ENCODE results near the gene PWP2.
"Not testable (repeated sequence)": the region's sequence is repeated elsewhere in the genome, so short reads cannot be mapped to it uniquely, and the experiment has no call there.

Gene PWP2

DNA sequence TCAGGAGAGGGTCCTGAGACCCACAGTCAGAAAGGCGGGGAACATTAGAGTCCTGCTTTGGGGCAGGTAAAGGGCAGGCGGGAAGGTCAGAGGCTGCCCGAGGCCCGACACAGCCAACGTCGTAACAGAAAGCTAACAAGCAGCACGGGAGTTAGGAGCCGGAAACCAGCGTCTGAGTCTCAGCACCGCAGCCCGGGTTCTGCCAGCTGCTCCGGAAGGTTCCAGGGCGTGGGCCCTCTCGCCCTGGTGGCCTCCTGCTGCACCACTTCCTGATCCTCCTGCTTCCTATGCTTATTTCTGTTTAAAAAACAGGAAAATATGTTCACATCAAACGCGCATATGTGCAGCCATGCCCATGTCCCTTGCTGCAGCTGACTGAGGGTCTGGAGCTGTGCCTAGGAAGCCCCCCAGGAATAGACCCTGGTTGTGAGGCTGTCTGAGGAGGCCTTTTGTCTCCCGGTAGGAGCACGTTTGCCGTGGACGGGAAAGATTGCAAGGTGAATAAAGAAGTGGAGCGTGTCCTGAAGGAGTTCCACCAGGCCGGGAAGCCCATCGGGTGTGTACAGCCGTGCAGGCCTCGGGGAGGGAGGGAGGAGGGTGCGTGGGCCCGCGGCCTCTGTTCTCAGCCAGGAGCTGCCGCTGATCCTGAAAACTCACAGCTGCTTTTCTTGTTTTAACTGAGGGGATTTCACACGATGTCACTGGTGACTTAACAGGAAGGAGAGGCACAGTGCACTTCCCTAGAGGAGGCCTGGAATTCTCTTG is 32.8 kb downstream of the PWP2 start:
- not testable (repeated sequence) for DNase-seq

DNA sequence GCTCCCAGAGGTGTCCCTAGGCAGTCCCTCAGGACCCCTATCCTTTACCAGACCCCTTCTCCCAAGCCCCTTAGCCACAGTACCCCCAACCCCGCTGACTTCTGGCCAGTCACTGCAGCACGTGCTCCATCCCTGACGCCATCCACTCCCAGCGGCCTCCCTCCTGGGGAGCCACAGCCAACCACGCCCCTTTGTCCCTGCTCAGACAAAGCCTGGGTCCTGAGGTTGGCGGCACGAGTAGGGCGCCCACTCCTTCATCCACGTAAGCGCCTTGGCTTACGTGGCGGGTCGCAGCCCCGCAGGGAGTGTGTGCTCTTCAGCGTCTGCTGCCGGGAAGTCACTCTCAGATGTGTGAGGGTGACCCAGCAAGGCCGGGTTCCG is 33.3 kb downstream of the PWP2 start:
- DNase-seq, result not testable (repeated sequence)

DNA sequence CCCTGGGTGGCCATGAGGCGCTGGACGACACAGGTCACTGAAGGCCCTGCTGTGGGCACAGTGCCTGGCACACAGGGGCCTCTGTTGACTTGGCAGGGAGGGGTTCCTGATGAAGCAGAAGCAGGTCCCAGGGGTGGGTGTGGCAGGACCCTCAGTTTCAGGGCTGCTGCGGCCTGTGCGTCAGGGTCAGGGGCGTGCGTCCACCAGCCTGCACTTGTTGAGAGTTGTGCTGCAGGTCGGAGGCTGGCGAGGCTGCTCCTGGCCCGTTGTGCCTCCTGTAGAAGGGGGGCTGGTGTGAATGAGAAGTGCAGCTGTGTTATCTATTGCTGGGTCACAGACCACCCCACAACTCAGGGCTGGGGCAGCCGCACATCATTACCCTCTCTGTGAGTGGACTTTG is 35.3 kb downstream of the PWP2 start:
- not testable (repeated sequence) for DNase-seq

DNA sequence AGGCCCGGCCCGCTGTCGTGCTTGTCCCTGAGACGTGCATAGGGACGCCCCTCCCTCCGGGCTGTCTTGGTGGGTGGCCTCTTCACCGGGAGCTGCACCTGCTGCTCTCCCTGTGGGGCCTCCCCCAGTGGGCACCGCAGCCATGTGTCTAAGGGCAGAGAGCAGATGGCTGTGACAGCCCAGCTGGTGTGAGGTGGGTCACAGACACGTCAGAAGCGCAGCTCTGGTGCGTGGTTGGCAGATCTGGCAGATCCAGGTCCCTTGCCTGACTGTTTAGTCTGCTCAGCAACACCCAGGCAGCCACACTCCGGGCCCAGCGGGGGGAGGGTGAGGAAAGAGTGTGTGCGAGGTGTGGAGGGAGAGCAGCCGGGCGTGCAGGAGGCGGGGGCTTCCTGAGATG is 36.2 kb downstream of the PWP2 start:
- DNase-seq, result not testable (repeated sequence)

DNA sequence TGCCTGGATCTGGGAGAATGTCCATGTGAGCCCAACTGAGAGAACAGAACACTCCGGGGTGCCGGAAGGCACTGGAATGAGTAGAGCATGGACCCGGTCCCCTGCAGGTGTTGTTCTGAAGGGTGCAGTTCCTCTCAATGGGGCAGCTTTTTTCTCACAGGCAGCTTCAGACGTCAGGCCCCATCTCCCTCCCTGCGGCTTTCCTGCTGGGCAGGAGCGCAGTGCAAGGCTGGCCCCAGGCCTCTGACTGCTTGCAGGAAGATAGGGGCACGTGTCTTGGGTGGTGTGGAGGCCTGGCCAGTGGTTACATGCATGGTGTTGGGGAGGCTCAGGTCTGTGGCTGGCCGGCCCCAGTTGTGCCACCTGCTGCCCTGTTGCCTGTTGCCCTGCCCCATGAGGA is 36.8 kb downstream of the PWP2 start:
- not testable (repeated sequence) for DNase-seq

DNA sequence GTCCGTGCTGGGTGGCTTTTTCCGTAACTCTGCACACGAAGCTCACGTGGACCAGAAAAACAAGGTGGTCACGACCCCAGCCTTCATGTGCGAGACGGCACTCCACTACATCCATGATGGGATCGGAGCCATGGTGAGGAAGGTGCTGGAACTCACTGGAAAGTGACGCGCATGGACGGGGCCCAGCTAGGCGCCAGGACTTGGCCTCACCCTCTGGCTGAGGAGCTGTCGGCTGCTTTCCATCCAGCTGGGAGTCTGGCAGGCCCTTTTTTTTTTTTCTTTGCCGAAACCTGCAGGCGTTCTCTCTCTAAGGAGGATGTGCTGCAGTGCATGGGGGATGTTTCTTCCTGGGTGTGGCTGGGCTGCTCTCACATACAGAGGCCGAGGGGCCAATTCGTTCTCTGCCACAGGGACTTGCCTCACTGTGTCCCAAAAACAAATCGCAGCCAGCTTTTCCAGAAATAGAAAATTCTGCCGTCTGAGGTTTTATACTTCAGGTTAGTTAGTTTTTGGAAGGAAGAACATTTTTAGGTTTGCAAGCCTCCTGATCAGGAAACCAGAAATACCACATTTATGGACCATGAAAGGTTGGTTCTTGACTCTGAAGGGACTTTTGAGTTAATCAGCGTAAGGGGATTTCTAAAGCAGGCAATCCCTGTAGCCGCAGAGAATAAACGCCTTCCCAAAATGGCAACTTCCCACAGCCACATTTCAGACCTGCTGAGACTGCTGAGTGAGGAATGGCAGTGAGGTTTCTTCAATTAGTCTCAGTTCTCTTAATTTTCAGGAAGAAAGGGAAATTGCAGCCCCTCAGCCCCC is 37.8 kb downstream of the PWP2 start:
- DNase-seq, result not testable (repeated sequence)

DNA sequence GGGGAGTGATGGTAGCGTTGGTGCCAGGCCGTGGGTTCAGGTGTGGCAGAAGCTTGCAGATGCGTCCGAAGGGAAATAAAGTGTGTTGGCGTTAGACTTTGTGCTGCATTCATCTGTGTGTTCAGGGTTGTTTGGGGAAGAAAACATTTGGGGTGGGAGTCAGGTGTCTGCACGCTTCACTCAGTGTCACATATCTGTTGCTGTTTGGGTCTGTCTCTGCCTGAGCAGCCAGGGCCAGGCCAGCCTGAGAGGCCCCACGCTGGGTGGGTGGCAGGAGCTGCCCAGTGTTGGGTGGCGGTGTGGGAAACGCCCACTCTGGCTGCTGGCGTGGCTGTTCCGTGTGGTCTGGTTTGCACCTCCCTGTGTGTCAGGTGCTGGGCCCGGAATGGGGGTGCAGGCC is 38.4 kb downstream of the PWP2 start:
- not testable (repeated sequence) for DNase-seq

DNA sequence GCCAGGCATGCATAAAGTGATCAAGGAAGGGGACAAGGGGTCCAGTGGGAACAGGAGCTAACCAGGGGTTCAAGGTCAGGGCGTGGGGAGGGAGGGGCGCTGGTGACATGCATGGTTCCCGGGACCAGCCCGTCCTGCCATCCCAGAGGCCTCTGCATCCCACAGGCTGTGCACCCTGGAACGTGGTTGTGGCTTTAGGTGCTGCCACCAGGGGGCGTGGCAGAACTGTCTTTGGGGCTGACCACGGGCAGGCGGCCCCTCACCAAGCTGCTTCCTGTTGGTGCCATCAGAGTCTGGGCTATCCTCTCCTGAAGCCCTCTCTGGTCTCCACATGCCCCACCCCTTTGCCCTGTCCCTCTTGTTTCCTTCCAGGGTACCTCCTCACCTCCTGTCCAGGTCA is 39.9 kb downstream of the PWP2 start:
- not testable (repeated sequence) for DNase-seq

DNA sequence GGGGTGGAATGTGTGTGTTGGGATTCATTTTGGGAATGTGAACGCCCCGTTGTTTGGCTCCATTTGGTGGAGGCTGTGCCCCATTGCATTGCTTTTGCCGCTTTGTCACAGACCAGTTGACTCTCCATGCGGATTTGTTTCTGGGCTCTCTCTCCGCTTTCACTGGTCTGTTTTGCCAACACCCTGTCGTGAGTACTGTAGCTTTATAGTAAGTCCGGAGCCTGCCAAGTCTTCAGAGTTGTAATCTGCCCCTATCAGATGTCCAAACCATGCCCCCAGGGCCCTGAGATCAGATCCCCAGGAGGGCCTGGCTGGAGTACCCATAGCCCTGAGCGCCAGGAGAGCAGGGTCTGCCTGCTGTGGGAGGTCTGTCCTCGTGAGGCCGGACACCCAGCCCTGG is 43.1 kb downstream of the PWP2 start:
- DNase-seq, result not testable (repeated sequence)

DNA sequence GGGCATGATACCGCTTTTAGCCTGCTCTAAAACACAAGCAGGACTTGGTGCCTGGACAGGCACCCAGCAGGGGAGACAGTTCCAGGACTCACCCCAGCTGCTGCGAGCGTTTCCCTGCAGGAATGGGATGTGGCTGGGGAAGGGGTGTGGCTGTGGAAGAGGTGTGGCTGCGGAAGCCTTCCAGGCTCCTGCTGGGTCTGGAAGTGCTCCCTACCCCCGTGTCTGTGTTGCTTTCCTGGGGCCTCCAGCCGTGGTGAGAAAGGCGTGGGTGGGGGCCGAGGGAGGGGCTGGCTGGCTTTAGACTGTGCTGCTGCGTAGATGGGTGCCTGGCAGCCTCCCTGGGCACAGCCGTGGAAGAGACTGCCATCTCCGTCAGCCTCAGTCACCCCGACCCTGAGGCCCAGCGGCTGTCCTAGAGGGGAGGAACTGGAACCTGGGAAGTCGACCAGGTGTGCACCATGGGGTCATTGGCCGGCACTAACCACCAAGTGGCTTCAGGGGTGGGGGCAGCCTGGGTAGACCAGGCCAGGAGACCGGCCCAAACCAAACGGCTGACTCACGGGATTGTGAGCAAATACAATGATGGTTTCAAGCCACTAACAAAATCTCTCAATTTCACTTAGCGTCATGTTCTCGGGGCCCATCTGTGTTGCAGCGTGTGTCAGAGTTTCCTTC is 46.2 kb downstream of the PWP2 start:
- DNase-seq, result not testable (repeated sequence)

DNA sequence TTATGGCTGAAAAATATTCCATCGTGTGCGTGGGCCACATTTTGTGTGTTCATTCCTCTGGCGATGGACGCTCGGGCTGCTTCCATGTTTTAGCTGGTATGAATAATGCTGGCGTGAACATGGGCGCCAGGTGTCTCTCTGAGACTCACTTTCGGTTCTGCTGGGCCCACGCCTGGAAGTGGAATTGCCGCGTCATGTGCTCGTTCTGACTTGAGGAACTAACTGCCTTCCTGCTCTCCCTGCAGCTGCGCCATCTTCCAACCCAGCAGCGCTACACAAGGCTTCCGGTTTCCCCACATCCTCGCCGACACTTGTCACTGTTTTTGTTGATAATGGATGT is 46.7 kb downstream of the PWP2 start:
- DNase-seq, result not testable (repeated sequence)

DNA sequence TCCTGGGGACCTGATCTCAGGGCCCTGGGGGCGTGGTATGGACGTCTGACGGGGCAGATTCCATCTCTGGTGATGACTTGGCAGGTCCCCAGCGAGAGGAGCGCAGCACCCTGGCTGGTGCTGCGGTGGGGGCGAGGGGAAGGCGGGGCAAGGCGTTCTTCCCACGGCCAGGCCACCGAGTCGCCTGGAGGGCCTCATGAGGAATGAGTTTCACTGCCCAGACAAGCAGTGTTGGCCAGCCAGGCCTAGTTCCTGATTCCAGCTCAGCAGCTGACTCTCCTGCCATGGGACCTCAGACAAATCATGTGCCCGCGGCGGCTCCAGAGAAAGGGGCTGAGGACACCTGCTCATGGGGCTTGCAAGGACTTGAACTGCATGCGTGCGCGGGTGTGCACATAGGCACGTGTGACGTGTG is 47.6 kb downstream of the PWP2 start:
- DNase-seq, result not testable (repeated sequence)

DNA sequence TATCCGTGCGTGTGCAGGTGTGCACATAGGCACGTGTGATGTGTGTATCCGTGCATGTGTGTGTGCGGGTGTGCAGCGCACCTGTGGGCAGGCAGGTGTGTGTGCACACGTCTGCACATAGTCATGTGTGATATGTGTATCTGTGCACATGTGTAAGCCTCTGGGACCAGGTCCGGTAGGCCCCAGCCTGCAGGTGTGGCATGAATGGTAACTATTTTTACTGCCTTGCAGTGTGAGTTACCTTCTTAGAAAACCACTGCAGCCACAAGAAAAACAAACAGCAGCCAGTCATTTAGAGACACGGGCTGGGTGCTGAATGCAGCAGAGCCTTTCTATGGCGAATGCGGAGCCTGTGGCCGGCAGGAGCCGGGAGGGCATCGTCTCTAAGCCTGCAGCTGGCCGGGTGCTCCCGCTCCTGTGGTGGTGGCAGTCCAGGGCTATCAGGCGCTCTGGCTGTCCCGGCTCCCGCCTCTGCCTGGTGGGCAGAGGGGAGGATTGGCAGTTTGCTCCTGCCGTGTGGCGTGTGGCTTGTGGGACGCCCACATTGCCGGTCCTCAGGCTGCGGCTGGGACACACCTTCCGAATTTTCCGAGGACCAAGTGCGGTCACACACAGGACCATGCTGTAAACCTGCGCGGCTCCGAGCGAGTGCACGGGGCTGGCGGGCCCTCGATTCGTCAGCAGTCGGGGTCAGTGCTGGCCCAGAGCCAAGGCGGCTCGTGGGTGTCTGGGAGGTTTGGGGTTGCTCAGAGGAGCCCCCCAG is 48.2 kb downstream of the PWP2 start:
- not testable (repeated sequence) for DNase-seq

DNA sequence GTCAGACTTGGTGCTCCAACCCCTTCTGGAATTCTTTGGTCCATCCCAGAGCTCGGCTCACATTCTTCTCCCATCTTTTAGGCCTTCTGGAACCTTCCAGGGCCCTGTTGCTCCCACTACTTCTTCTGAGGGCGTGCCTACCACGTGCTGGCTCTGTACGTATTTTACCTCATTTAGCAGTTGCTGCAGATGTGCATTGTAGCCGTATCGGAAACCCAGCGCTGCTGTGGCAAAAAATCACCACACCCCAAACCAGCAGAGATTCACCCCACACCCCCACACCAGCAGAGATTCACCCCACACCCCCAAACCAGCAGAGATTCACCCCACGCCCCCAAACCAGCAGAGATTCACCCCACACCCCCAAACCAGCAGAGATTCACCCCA is 48.8 kb downstream of the PWP2 start:
- not testable (repeated sequence) for DNase-seq

DNA sequence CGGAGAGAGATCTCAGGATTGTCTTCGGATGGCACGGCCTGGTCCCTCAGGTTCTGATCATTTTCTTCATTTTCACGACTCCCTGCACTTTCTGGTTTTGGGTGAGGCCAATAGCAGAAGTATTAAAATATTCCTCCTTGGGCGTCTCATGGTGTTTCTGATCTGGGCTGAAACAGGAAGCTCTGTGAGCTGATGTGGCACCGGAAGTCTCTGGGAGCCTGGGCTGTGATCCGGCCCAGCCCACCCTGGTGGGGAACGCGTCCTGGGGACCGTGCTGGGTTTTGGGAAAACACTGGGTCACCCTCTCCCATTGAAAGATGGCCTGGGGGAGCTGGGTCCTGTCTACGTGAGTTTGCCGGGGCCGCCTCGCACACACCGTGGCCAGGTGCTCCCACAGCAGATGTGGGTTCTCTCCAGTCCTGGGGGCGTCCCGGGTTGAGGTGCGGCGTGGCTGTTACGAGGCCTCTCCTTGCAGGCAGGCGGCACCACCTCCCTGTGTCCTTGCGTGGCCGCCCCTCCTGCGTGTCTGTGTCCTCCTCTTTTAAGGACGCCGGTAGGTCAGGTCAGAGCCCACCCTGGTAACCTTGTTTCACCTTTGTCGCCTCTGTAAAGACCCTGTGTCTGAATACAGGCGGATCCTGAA is 50.4 kb downstream of the PWP2 start:
- not testable (repeated sequence) for DNase-seq

DNA sequence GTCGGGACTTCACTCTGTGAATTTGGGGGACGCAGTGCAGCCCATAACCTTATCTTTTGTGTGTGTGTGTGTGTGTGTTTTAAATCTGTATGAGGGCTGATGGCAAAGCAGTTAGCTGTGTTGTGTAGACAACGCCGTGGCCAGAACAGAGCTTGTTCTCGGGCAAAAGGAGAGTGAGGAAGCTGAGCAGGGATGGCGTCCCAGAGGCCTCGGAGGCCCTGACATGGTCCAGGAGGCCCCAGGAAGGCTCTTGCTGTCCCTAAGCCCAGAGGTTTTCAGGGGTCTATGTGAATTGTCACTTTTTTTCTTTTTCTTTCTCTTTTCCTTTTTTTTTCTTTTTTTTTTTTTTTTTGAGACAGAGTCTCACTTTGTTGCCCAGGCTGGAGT is 50.9 kb downstream of the PWP2 start:
- DNase-seq, result not testable (repeated sequence)

DNA sequence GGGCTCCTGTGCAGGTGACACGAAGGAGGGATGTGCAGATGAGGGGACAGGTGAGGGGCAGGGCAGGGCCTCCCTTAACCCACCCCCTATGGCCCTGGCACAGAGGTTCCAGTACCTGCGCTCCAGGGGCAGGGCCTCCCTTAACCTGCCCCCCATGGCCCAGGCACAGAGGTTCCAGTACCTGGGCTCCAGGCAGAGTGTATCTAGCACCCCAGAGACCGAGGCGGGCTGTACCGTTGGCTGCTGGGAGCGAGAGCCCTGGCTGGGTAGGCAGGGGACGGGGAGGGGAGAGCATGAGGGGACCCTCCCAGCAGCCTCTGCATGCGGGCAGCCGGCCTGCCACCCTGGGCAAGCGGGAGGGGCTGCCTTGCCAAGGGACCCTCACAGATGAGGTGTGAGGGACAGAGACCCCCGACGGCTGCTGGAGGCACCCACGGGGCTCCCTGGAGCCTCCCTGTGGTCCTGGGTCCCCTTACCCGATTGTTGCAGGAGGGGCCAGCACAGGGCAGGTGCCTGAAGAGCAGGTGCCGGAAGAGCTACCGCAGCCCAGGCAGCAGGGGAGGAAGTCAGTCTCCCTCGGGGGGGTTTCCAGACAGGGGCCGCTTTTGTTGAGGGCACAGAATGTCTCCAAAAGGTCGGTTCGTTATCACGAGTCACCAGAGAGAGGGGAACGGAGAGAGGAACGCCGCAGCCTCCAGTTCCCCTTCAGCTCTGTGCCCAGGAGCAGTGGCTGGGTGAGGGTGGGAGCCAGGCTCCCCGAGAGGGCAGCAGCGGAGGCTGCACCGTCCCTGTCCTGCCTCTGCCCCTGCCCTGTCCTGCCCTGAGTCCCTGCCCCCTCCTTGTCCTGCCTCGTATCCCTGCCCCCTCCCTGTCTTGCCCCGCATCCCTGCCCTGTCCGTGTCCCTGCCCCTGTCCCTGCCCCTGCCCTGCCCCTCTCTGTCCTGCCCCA is 52.4 kb downstream of the PWP2 start:
- not testable (repeated sequence) for DNase-seq

DNA sequence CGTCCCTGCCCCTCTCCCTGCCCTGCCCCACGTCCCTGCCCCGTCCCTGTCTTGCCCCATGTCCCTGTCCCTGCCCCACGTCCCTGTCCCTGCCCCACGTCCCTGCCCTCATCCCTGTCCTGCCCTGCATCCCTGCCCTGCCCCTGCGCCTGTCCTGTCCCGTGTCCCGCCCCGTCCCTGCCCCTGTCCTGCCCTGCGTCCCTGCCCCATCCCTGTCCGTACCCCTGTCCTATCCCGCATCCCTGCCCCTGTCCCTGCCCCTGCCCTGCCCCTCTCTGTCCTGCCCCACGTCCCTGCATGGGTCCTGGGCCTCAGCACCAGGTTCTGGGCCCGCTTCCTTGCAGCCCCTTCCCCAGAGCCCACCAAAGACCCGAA is 53.1 kb downstream of the PWP2 start:
- not testable (repeated sequence) for DNase-seq

DNA sequence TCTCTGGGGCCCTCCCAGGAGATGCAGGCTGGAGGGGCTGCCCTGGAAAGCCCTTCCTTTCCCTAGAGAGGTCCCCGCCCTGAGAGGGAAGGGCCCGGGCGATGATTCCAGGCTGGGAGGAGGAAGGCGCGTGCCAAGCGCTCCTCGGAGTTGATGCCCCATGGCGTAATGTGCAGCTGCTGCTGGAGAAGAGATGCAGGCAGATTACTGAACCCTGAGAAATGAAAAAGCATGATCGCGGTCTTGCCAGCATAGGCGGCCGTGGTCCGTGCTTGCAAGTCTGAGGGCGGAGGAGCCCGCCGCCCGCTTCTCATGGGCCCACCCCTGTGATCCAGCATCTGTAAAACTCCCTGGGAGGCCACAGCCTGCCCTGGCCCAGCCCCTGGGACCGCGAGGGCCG is 53.6 kb downstream of the PWP2 start:
- not testable (repeated sequence) for DNase-seq

DNA sequence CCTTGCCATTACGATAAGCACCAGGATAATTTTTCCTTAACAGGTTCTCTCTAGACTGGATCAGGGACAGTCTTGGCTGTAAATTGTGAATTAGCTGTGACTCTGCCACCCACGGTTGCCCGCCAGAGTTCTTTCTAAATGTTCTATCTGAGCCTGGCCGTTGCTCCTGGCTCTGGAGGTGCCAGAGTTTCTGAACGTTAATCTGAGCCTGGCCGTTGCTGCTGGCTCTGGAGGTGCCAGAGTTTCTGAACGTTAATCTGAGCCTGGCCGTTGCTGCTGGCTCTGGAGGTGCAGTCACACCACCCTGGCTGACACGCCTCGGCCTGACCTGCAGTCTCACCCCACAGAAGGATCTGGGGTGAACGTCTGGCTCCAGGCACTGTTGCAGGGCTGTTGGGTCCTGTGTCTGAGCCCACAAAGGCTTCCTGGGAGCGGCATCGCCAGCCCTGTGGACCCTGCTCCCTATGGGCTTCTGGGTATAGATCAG is 56.0 kb downstream of the PWP2 start:
- not testable (repeated sequence) for DNase-seq

DNA sequence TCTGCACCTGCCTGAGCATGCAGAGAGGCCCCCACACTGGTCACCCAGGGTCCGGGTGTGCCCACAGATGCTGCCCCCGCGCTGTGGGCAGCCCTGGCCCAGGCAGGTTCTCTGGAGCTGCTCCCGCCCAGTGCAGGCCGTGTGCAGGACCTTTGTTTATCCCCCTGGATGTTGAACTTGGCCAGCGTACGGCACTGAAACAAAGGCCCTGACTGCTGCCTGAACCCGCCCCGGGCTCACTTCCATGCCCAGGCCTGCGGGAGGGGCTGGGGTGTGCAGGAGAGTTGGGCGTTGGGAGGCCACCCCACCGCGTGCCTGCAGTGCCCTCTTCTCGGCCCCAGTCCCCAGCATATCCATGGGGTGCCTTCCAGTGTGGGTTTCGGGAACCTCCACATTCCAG is 58.7 kb downstream of the PWP2 start:
- not testable (repeated sequence) for DNase-seq
